Measurements from ENCODE around the gene SH3RF1. TPM values are rescaled to one million over a fixed set of nuclear protein-coding genes. Genes with fewer than 3 reads are reported as not detected.

The SH3RF1 gene
- total and polyA plus RNA-seq, 10 of the 15 experiments (the other 5 are each of a cell fraction or from before 2014, with no cell fraction given) = 4.5 to 22.5 (median 10.4) TPM

- TF ChIP-seq, protein P1, sequence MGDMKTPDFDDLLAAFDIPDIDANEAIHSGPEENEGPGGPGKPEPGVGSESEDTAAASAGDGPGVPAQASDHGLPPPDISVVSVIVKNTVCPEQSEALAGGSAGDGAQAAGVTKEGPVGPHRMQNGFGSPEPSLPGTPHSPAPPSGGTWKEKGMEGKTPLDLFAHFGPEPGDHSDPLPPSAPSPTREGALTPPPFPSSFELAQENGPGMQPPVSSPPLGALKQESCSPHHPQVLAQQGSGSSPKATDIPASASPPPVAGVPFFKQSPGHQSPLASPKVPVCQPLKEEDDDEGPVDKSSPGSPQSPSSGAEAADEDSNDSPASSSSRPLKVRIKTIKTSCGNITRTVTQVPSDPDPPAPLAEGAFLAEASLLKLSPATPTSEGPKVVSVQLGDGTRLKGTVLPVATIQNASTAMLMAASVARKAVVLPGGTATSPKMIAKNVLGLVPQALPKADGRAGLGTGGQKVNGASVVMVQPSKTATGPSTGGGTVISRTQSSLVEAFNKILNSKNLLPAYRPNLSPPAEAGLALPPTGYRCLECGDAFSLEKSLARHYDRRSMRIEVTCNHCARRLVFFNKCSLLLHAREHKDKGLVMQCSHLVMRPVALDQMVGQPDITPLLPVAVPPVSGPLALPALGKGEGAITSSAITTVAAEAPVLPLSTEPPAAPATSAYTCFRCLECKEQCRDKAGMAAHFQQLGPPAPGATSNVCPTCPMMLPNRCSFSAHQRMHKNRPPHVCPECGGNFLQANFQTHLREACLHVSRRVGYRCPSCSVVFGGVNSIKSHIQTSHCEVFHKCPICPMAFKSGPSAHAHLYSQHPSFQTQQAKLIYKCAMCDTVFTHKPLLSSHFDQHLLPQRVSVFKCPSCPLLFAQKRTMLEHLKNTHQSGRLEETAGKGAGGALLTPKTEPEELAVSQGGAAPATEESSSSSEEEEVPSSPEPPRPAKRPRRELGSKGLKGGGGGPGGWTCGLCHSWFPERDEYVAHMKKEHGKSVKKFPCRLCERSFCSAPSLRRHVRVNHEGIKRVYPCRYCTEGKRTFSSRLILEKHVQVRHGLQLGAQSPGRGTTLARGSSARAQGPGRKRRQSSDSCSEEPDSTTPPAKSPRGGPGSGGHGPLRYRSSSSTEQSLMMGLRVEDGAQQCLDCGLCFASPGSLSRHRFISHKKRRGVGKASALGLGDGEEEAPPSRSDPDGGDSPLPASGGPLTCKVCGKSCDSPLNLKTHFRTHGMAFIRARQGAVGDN (IDR thresholded peaks at IDR 0.05) = no peak
- TF ChIP-seq BACH1 (IDR thresholded peaks at IDR 0.05; ENCODE audit: borderline replicate concordance) = no peak
- TF ChIP-seq CHD4 (IDR thresholded peaks at IDR 0.05) = no peak
- TF ChIP-seq PRDM15 (CRISPR knock-in tag; IDR thresholded peaks at IDR 0.05) = no peak
- TF ChIP-seq MEF2A (IDR thresholded peaks at IDR 0.05; ENCODE audit: insufficient read depth, low read depth, low read length) = no peak
These were observed 155.4 kb downstream of the SH3RF1 start (continued) for GRCh38 chr4:169115144-169115896.

All from GM12878 (cell line).